PC-3 (cell line): ENCODE results near the gene CLPSL2.

ENCODE experiments used
- EZH2 ChIP-seq: fragments of 300-600 bp; sonication (generic); IDR thresholded peaks from one replicate; pipeline ENCODE4 v1.6.1; 2017; ENCODE audit warnings: antibody characterized with exemption, mild to moderate bottlenecking, low read length; ENCODE audit not compliant: unreplicated experiment
- TF ChIP-seq, protein P1 (sequence below): fragments of 300-600 bp; sonication (generic); conservative IDR thresholded peaks from 2 replicates; pipeline ENCODE4 v1.5.1; 2017; ENCODE audit warnings: antibody characterized with exemption, low read depth, mild to moderate bottlenecking, low read length

DNA sequence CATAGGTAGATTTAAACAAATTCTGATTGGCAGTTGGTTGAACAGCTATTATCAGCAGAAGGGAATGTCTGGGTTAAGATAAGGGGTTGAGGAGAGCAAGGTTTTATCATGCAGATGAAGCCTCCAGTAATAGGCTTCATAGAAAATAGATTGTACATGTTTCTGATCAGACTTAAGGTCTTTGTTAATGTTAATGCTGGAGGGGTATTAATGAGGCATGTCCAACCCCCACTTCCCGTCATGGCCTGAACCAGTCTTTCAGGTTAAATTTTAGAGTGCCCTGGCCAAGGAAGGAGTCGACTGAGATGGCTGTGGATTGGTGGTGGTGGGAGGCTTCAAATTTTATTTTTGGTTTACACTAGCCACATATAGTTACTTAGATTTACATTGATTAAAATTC is 7.8 kb downstream of the CLPSL2 start:
- TF ChIP-seq, protein P1, sequence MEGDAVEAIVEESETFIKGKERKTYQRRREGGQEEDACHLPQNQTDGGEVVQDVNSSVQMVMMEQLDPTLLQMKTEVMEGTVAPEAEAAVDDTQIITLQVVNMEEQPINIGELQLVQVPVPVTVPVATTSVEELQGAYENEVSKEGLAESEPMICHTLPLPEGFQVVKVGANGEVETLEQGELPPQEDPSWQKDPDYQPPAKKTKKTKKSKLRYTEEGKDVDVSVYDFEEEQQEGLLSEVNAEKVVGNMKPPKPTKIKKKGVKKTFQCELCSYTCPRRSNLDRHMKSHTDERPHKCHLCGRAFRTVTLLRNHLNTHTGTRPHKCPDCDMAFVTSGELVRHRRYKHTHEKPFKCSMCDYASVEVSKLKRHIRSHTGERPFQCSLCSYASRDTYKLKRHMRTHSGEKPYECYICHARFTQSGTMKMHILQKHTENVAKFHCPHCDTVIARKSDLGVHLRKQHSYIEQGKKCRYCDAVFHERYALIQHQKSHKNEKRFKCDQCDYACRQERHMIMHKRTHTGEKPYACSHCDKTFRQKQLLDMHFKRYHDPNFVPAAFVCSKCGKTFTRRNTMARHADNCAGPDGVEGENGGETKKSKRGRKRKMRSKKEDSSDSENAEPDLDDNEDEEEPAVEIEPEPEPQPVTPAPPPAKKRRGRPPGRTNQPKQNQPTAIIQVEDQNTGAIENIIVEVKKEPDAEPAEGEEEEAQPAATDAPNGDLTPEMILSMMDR = no peak
- TF ChIP-seq EZH2 = no peak
